DOHH2 (cell line): ENCODE data around the gene HHATL.

Source experiments
- EZH2phosphoT487 ChIP-seq: fragments of 200-600 bp; sonication (generic); IDR thresholded peaks from 2 replicates; pipeline ENCODE4 v1.6.1; 2017; ENCODE audit warnings: borderline replicate concordance, mild to moderate bottlenecking, antibody characterized with exemption, low read length, moderate library complexity, mixed read lengths
- TF ChIP-seq, protein P1 (sequence below): fragments of 200-600 bp; sonication (generic); IDR thresholded peaks from one replicate; pipeline ENCODE4 v1.5.1; 2014; ENCODE audit warnings: antibody characterized with exemption, mild to moderate bottlenecking, low read depth, low read length; ENCODE audit not compliant: poor library complexity, severe bottlenecking

DNA sequence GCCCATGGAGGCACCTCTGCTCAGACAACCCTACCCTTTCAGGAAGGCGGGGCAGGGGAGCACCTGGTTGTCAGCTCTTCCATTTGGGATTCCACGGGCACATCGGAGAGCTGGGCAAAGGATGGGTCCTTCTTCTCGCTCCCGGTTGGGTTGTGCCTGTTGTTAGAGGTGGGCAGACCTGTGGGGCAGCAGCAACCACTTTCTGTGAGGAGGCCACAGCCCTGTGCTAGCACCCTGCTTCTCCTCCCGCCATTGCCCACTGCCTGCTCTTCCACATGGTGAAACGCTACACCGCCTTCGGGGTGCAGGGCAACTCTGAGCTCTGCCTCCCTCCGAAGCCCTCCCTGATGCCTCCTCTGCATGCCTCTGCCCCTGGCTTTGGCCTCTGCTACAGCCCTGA, 7.0 kb upstream of the HHATL start:
- TF ChIP-seq, protein P1, sequence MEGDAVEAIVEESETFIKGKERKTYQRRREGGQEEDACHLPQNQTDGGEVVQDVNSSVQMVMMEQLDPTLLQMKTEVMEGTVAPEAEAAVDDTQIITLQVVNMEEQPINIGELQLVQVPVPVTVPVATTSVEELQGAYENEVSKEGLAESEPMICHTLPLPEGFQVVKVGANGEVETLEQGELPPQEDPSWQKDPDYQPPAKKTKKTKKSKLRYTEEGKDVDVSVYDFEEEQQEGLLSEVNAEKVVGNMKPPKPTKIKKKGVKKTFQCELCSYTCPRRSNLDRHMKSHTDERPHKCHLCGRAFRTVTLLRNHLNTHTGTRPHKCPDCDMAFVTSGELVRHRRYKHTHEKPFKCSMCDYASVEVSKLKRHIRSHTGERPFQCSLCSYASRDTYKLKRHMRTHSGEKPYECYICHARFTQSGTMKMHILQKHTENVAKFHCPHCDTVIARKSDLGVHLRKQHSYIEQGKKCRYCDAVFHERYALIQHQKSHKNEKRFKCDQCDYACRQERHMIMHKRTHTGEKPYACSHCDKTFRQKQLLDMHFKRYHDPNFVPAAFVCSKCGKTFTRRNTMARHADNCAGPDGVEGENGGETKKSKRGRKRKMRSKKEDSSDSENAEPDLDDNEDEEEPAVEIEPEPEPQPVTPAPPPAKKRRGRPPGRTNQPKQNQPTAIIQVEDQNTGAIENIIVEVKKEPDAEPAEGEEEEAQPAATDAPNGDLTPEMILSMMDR: no peak
- TF ChIP-seq EZH2phosphoT487: no peak
